OCI-LY1 (cell line): Measurements from ENCODE around the gene ELAVL4.

Experiments used
- H2AFZ ChIP-seq: fragments of 200-600 bp; sonication (generic), shearing (Covaris generic); 2 replicates; pipeline ENCODE4 v1.6.0; 2014; ENCODE audit warnings: antibody characterized with exemption, mild to moderate bottlenecking, low read length
- H3F3A ChIP-seq: fragments of 200-600 bp; sonication (generic), shearing (Covaris generic); 2 replicates; pipeline ENCODE4 v1.6.0; 2014; ENCODE audit warnings: mild to moderate bottlenecking, antibody characterized with exemption, low read length, moderate library complexity; ENCODE audit not compliant: insufficient read depth
- H3K27ac ChIP-seq: fragments of 200-600 bp; sonication (generic); 2 replicates; pipeline ENCODE4 v1.5.1; 2014; ENCODE audit warnings: low read length, mixed run types, mild to moderate bottlenecking, low read depth; ENCODE audit not compliant: poor library complexity, severe bottlenecking
- H3K27me3 ChIP-seq: fragments of 200-600 bp; sonication (generic); 2 replicates; pipeline ENCODE4 v1.6.0; 2014; ENCODE audit warnings: antibody characterized with exemption, mild to moderate bottlenecking, low read length, moderate library complexity; ENCODE audit not compliant: insufficient read depth
- H3K36me3 ChIP-seq: fragments of 200-600 bp; sonication (generic); 2 replicates; pipeline ENCODE4 v1.6.1; 2014; ENCODE audit warnings: mild to moderate bottlenecking, antibody characterized with exemption, low read length, moderate library complexity, mixed read lengths; ENCODE audit not compliant: insufficient read depth
- H3K4me1 ChIP-seq: fragments of 200-600 bp; sonication (generic); 2 replicates; pipeline ENCODE4 v1.5.1; 2014; ENCODE audit warnings: mild to moderate bottlenecking, low read length, moderate library complexity; ENCODE audit not compliant: insufficient read depth, severe bottlenecking
- H3K4me2 ChIP-seq: fragments of 200-600 bp; sonication (generic), shearing (Covaris generic); 2 replicates; pipeline ENCODE4 v1.6.1; 2014; ENCODE audit warnings: low read length
- H3K4me3 ChIP-seq: fragments of 200-600 bp; sonication (generic); 2 replicates; pipeline ENCODE4 v1.5.1; 2014; ENCODE audit warnings: low read length, low read depth, mild to moderate bottlenecking, mixed read lengths; ENCODE audit not compliant: poor library complexity, severe bottlenecking
- H3K79me2 ChIP-seq: fragments of 200-600 bp; shearing (Covaris generic); 2 replicates; pipeline ENCODE4 v1.6.1; 2016; ENCODE audit warnings: mixed run types, low read length, mixed read lengths; ENCODE audit not compliant: insufficient read depth
- H3K9ac ChIP-seq: fragments of 200-600 bp; sonication (generic), shearing (Covaris generic); 2 replicates; pipeline ENCODE4 v1.6.1; 2014; ENCODE audit warnings: mild to moderate bottlenecking, low read length, mixed read lengths
- H3K9me2 ChIP-seq: fragments of 200-600 bp; sonication (generic), shearing (Covaris generic); 2 replicates; pipeline ENCODE4 v1.6.1; 2014; ENCODE audit warnings: low read depth, mild to moderate bottlenecking, low read length, mixed read lengths
- H3K9me3 ChIP-seq: fragments of 200-600 bp; shearing (Covaris generic); 2 replicates; pipeline ENCODE4 v1.6.1; 2014; ENCODE audit warnings: low read length, mixed read lengths
- H4K20me1 ChIP-seq: fragments of 200-600 bp; sonication (generic), shearing (Covaris generic); 2 replicates; pipeline ENCODE4 v1.6.0; 2016; ENCODE audit warnings: mild to moderate bottlenecking, low read length; ENCODE audit not compliant: insufficient read depth
- EZH2 ChIP-seq: fragments of 200-600 bp; sonication (generic), shearing (Covaris generic); IDR thresholded peaks from 2 replicates; pipeline ENCODE4 v1.8.0; 2017; ENCODE audit warnings: borderline replicate concordance, mixed run types, mild to moderate bottlenecking, antibody characterized with exemption, low read length, moderate library complexity, mixed read lengths
- TF ChIP-seq, protein P1 (sequence below): fragments of 200-600 bp; sonication (generic), shearing (Covaris generic); IDR thresholded peaks from 2 replicates; pipeline ENCODE4 v1.5.1; 2017; ENCODE audit warnings: mild to moderate bottlenecking, antibody characterized with exemption, low read length, moderate library complexity, mixed read lengths

The ELAVL4 gene

DNA sequence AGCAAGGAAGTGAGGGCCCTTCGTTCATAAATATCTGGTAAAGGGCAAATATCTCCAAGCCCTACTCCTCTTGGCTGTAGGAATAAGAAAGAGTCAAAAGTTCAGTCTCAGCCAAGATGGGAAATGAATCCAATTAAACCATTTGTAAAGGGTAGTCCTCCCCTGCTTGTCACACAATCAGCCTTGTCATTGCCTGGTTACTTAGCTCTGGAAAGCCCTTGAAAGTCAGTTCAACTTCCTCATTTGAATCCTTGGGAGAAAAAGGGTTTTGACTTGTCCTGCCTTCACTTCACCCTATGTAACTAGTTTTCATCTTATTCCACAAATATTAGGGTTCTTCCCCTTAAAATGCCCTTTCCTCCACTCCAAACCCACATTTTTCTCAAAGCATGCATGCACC, 100.0 kb downstream of the ELAVL4 start:
- H3K4me1 ChIP-seq = no peaks in the 10 kb centered on the region
- no peaks in the 10 kb centered on the region for H3K79me2 ChIP-seq
- H3K27me3 ChIP-seq = no peaks in the 10 kb centered on the region
- H3K4me2 ChIP-seq = no peak overlapping the region
- TF ChIP-seq, protein P1, sequence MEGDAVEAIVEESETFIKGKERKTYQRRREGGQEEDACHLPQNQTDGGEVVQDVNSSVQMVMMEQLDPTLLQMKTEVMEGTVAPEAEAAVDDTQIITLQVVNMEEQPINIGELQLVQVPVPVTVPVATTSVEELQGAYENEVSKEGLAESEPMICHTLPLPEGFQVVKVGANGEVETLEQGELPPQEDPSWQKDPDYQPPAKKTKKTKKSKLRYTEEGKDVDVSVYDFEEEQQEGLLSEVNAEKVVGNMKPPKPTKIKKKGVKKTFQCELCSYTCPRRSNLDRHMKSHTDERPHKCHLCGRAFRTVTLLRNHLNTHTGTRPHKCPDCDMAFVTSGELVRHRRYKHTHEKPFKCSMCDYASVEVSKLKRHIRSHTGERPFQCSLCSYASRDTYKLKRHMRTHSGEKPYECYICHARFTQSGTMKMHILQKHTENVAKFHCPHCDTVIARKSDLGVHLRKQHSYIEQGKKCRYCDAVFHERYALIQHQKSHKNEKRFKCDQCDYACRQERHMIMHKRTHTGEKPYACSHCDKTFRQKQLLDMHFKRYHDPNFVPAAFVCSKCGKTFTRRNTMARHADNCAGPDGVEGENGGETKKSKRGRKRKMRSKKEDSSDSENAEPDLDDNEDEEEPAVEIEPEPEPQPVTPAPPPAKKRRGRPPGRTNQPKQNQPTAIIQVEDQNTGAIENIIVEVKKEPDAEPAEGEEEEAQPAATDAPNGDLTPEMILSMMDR = no peak
- H3K9ac ChIP-seq = no peak overlapping the region
- H3K9me2 ChIP-seq = no peaks in the 10 kb centered on the region
- H3K27ac ChIP-seq = no peak overlapping the region
- H3F3A ChIP-seq = no peaks in the 10 kb centered on the region
- H4K20me1 ChIP-seq = no peaks in the 10 kb centered on the region
- no peak overlapping the region for H3K4me3 ChIP-seq
- no peak overlapping the region for H2AFZ ChIP-seq
- no peaks in the 10 kb centered on the region for H3K9me3 ChIP-seq
- H3K36me3 ChIP-seq = no peaks in the 10 kb centered on the region

DNA sequence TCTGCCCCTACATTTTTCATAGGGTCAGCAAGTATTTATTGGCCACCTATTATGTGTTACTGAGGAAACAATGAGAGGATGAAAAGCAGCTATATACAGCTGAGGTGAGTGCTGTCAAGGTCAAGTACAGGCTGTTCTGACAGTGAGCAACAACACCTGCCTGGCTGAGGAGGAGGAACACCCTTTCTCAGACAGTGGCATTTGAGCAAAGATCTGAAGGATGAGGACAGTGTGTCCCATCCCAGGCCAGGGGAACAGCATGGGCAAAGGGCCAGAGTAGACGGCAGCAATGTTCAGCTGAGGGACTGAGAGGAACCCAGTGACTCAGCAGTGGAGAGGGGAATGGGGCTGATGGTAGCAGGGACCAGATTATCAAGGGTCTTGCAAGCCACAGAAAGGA, 101.0 kb downstream of the ELAVL4 start:
- Histone ChIP-seq H3K4me2 (no peak overlapping the region), H3K4me3 (no peak overlapping the region), H3K79me2 (no peaks in the 10 kb centered on the region), H4K20me1 (no peaks in the 10 kb centered on the region), H3K27me3 (no peaks in the 10 kb centered on the region), H2AFZ (no peak overlapping the region), H3K9me2 (no peaks in the 10 kb centered on the region), H3K4me1 (no peaks in the 10 kb centered on the region), H3K9ac (no peak overlapping the region), H3K36me3 (no peaks in the 10 kb centered on the region), H3K9me3 (no peaks in the 10 kb centered on the region), H3F3A (no peaks in the 10 kb centered on the region), H3K27ac (no peak overlapping the region)
- TF ChIP-seq, protein P1 = no peak
- no peak for TF ChIP-seq EZH2

DNA sequence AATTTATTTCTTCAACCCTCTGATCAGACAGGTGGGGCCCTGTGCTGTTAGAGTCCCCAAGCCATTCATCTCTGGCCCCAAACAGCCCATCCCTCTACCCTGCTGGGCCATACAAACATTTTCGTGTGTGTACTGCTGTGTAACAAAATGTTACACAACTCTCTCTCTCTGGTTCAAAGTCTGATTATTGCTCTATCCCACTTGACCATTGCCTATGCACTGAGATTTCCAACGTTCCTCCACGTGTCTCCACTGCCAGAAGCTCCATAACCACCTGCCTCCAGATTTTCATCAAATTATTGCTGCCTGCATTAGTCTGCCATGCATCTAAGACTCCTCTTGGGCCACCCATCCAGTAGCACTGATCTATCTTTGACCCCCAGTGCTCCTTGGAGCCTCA, 104.8 kb downstream of the ELAVL4 start:
- TF ChIP-seq, protein P1 = no peak
- TF ChIP-seq EZH2 = no peak
- Histone ChIP-seq H3K9me3 (no peaks in the 10 kb centered on the region), H3K27me3 (no peaks in the 10 kb centered on the region)

More for the DNA sequence above, 104.8 kb downstream of the ELAVL4 start:
- H3K36me3 ChIP-seq = no peaks in the 10 kb centered on the region
- H3K79me2 ChIP-seq = no peaks in the 10 kb centered on the region
- no peak overlapping the region for H3K9ac ChIP-seq
- H3K4me3 ChIP-seq = no peak overlapping the region
- H4K20me1 ChIP-seq = no peaks in the 10 kb centered on the region
- H3F3A ChIP-seq = no peaks in the 10 kb centered on the region
- no peaks in the 10 kb centered on the region for H3K4me1 ChIP-seq
- no peaks in the 10 kb centered on the region for H3K9me2 ChIP-seq
- no peak overlapping the region for H2AFZ ChIP-seq
- no peak overlapping the region for H3K4me2 ChIP-seq
- H3K27ac ChIP-seq = no peak overlapping the region
